Erythroblast (primary cell): ENCODE results near the gene WFDC8.

ENCODE experiments used
- GATA1 ChIP-seq: IDR thresholded peaks from 2 replicates; pipeline ENCODE4 v1.6.1; 2011; ENCODE audit warnings: low read depth, mild to moderate bottlenecking, control low read depth, low read length, moderate library complexity
- POLR2A ChIP-seq: IDR thresholded peaks from 2 replicates; pipeline ENCODE4 v1.6.1; 2011; ENCODE audit warnings: mild to moderate bottlenecking, low read length

GRCh38 chr20:45564760-45565276 lies 14.3 kb downstream of the WFDC8 start:
- TF ChIP-seq POLR2A (no peak), GATA1 (no peak)
